H1 (cell line): Measurements from ENCODE around the gene RNF152. TPM values are rescaled to one million over a fixed set of nuclear protein-coding genes. Genes with fewer than 3 reads are reported as not detected.

ENCODE experiments used
- CHD2 ChIP-seq: IDR thresholded peaks from 2 replicates; pipeline ENCODE4 v1.6.1; 2012; ENCODE audit warnings: low read length, improper control_type of control experiment
- TAF7 ChIP-seq: optimal IDR thresholded peaks from 2 replicates; pipeline ENCODE3; 2011; ENCODE audit warnings: low read depth, mild to moderate bottlenecking, inconsistent platforms, low read length, moderate library complexity, borderline replicate concordance
- polyA plus RNA-seq, 7 experiments: library from polyadenylated mRNA; depleted of rRNA in 3 of 7; stranded (reverse) in 5 of 7; unstranded in 2 of 7; fragments of >200 nt in 5 of 7; fragments of 200-250 nt in 2 of 7; gene quantifications; 1 replicate in 5 of 7; 2 replicates in 1 of 7; 4 replicates in 1 of 7; pipeline versions ENCODE4 v1.2.1 to v1.2.3, GENCODE V29; 2011 to 2013; ENCODE audit warnings: missing spikeins in 2 of 7, mixed read lengths in 2 of 7
- total RNA-seq: library from RNA; stranded (reverse); fragmentation: NEBNext Ultra II Directional; extraction: Animal tissue kit (Norgen Biotek cat#: 25700); gene quantifications from 2 replicates; pipeline ENCODE4 v1.2.1, GENCODE V29; 2021
- TF ChIP-seq, protein P1 (sequence below): fragments of 300-600 bp; sonication (generic); IDR thresholded peaks from 2 replicates; pipeline ENCODE4 v1.7.1; 2012; ENCODE audit warnings: low read length, moderate library complexity, mild to moderate bottlenecking, inconsistent platforms; ENCODE audit not compliant: insufficient replicate concordance

The RNF152 gene
- total and polyA plus RNA-seq, 2 of the 8 experiments (the other 6 are each of a cell fraction or from before 2014, with no cell fraction given) = 1.1 to 2.7 TPM

GRCh38 chr18:61889541-61889940, 3.3 kb downstream of the RNF152 start (continued):
- TF ChIP-seq, protein P1, sequence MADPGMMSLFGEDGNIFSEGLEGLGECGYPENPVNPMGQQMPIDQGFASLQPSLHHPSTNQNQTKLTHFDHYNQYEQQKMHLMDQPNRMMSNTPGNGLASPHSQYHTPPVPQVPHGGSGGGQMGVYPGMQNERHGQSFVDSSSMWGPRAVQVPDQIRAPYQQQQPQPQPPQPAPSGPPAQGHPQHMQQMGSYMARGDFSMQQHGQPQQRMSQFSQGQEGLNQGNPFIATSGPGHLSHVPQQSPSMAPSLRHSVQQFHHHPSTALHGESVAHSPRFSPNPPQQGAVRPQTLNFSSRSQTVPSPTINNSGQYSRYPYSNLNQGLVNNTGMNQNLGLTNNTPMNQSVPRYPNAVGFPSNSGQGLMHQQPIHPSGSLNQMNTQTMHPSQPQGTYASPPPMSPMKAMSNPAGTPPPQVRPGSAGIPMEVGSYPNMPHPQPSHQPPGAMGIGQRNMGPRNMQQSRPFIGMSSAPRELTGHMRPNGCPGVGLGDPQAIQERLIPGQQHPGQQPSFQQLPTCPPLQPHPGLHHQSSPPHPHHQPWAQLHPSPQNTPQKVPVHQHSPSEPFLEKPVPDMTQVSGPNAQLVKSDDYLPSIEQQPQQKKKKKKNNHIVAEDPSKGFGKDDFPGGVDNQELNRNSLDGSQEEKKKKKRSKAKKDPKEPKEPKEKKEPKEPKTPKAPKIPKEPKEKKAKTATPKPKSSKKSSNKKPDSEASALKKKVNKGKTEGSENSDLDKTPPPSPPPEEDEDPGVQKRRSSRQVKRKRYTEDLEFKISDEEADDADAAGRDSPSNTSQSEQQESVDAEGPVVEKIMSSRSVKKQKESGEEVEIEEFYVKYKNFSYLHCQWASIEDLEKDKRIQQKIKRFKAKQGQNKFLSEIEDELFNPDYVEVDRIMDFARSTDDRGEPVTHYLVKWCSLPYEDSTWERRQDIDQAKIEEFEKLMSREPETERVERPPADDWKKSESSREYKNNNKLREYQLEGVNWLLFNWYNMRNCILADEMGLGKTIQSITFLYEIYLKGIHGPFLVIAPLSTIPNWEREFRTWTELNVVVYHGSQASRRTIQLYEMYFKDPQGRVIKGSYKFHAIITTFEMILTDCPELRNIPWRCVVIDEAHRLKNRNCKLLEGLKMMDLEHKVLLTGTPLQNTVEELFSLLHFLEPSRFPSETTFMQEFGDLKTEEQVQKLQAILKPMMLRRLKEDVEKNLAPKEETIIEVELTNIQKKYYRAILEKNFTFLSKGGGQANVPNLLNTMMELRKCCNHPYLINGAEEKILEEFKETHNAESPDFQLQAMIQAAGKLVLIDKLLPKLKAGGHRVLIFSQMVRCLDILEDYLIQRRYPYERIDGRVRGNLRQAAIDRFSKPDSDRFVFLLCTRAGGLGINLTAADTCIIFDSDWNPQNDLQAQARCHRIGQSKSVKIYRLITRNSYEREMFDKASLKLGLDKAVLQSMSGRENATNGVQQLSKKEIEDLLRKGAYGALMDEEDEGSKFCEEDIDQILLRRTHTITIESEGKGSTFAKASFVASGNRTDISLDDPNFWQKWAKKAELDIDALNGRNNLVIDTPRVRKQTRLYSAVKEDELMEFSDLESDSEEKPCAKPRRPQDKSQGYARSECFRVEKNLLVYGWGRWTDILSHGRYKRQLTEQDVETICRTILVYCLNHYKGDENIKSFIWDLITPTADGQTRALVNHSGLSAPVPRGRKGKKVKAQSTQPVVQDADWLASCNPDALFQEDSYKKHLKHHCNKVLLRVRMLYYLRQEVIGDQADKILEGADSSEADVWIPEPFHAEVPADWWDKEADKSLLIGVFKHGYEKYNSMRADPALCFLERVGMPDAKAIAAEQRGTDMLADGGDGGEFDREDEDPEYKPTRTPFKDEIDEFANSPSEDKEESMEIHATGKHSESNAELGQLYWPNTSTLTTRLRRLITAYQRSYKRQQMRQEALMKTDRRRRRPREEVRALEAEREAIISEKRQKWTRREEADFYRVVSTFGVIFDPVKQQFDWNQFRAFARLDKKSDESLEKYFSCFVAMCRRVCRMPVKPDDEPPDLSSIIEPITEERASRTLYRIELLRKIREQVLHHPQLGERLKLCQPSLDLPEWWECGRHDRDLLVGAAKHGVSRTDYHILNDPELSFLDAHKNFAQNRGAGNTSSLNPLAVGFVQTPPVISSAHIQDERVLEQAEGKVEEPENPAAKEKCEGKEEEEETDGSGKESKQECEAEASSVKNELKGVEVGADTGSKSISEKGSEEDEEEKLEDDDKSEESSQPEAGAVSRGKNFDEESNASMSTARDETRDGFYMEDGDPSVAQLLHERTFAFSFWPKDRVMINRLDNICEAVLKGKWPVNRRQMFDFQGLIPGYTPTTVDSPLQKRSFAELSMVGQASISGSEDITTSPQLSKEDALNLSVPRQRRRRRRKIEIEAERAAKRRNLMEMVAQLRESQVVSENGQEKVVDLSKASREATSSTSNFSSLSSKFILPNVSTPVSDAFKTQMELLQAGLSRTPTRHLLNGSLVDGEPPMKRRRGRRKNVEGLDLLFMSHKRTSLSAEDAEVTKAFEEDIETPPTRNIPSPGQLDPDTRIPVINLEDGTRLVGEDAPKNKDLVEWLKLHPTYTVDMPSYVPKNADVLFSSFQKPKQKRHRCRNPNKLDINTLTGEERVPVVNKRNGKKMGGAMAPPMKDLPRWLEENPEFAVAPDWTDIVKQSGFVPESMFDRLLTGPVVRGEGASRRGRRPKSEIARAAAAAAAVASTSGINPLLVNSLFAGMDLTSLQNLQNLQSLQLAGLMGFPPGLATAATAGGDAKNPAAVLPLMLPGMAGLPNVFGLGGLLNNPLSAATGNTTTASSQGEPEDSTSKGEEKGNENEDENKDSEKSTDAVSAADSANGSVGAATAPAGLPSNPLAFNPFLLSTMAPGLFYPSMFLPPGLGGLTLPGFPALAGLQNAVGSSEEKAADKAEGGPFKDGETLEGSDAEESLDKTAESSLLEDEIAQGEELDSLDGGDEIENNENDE = no peak
- TF ChIP-seq CHD2 (no peak), TAF7 (no peak)
